HG03439 (cell line): Measurements from ENCODE around the gene ENOSF1.
"Not testable (repeated sequence)": the region's sequence is repeated elsewhere in the genome, so short reads cannot be mapped to it uniquely, and the experiment has no call there.

Experiments
- ATAC-seq: cut with Tn5 transposase; IDR thresholded peaks from one replicate; pipeline ENCODE4 v1.9.1; 2021; ENCODE audit warnings: mild to moderate bottlenecking, moderate library complexity; ENCODE audit not compliant: unreplicated experiment

The ENOSF1 gene

GRCh38 chr18:712401-713134 lies at the start of gene ENOSF1:
Gene ENOSF1 (minus strand): TSS chr18:712630. CDS start chr18:712587, 43 bp downstream.
- ATAC-seq, result peak; percentile 78

GRCh38 chr18:759864-760263 lies 47.4 kb upstream of the ENOSF1 start:
- ATAC-seq, result not testable (repeated sequence)

DNA sequence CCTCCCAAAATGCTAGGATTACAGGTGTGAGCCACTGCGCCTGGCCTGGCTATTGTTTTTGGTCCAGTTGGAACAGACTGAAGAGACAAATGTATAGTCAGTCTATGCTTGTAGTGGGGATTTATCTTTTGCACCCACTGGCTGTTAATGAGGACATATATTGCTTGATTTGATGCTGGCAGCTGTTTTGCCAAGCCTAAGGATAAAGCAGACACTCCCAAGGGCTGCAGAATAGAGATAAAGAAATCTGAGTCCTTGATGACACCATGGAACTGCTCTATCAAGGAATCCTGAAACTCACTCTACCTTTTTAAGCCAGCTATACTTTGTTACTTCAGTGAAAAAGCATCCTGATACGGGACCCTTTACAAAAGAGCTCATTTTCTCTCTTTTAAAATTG lies 43.1 kb upstream of the ENOSF1 start:
- no peak for ATAC-seq

DNA sequence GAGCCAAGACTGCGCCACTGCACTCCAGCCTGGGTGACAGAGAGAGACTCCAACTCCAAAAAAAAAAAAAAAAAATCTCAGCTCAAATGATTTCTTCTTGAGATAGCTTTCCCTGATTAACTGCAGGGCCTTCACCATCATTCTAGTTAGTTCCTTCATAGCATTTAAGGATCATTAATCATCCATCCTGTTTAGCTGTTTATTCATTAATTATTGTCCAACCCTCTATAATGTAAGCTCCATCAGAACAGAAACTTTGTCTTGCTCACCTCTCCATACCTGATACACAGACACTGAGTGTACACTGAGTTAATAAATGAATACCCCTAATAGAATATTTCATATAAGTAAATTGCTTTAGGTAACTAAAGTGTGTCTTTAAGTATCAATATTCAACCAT lies 42.2 kb upstream of the ENOSF1 start:
- no peak for ATAC-seq

DNA sequence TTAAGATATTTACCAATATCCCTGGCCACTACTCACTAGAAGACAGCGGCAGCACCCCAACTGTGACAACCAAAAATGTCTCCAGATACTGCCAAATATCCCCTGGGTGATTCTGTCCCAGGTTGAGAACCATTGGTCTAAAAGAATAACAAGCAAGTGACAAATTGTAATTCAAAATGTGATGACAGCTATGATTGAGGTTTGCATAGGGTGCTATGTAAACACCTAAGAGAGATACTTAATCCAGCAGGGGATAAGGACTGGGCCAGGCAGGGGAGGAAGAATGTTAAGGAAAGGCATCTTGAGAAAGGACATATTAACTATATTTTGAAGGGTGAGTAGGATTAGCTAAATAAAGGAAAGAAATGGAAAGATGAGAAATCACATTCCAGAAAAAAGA lies 38.0 kb upstream of the ENOSF1 start:
- ATAC-seq, result no peak

DNA sequence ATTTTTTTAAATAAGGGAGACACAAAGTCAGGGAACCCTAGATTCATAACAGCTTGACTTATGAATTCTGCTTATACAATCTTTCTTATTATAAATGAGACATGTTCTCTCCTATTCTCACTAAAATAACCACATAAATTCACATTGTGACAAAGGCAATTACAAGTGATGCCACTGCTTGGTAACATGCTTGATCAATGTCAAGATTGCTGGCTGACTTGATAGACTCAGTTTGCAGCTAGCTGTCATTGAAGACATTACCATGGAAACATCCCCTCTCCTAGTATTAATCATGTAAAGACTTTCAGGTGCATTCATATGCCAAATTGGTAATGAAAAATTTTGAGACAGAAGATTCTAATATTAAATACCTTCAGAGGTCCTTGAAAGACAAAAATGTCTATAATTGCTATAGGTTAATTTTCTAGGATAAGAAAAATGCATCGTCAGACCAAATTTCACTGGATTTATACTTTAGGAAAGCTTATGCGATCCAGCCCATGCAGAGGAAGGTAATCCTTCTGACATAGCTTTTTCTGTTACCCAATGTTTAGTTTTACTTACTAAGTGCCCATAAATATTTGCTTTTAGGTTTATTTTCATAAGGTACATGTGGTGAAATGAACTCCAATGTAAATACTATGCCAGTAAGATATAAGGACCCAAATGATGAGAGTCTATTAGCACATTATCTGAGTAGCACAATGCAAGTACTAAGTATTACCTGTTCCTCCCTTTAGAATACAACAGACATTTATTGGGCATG lies 32.6 kb upstream of the ENOSF1 start:
- ATAC-seq, result no peak

DNA sequence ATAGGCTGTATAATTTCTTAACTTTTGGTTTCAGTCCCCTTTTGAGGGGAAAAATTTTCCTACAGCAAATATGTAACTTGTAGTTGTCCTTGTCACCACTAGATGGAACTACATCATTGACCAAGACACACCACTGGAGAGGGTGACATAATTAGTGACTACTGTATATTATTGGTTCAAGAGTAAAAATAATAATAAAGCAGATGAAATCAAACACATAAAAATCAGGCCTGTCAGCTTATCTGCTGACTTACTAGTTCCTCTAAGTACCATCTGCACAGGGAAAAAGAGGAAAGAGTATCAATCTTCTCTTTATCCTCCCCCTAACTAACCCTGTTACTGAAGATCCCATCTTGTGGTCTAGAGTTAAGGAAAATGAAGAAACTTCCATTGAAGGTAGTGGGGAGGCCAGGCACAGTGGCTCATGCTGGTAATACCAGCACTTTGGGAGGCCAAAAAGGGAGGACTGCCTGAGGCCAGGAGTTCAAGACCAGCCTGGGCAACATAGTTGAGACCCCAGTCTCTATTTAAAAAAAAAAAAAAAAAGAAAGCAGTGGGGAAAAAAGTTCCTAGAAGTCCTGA lies 29.6 kb upstream of the ENOSF1 start:
- peak; percentile 69 for ATAC-seq

- ATAC-seq, result no peak
Measured at GRCh38 chr18:732371-732770, 19.9 kb upstream of the ENOSF1 start.

DNA sequence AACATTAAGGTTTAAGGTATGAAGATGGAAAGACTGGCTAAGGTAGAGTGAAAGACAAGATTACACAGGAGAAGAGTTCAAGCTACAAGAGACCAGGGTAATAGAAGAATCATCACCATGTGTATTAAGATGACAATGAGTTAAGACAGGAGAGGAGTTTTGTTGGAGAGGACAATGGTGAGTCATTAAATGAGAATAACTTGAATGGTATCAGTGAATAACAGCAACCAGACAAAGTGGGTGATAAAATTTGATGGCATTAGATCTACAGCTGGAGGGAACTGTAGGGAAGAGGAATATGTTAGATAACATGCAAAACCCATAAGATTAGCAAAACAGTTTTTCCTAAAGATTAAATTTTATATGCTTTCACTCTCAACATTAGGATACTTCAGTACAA lies 18.8 kb upstream of the ENOSF1 start:
- no peak for ATAC-seq

DNA sequence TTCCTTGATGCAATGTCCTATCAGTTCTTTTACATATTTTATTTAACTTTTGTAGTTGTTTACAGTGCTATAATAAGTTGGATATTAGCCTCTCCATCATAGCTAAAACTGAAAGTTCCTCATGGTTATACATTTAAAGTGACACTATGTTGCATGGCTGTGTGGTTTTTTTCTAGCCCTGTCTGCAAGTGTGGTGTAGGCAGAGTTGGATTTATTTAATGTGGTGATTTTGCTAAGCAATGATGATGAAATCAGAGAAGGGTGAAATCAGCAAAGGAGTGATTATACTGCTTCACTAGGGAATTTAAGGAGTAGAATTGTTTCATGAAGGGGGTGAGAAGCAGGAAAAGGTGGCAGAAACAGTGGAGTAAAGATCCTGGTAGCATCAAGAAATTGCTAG lies 18.3 kb upstream of the ENOSF1 start:
- ATAC-seq, result no peak

- not testable (repeated sequence) for ATAC-seq
Measured at GRCh38 chr18:730120-730519, 17.7 kb upstream of the ENOSF1 start.

- ATAC-seq, result no peak
Measured at GRCh38 chr18:725646-726045, 13.2 kb upstream of the ENOSF1 start.

DNA sequence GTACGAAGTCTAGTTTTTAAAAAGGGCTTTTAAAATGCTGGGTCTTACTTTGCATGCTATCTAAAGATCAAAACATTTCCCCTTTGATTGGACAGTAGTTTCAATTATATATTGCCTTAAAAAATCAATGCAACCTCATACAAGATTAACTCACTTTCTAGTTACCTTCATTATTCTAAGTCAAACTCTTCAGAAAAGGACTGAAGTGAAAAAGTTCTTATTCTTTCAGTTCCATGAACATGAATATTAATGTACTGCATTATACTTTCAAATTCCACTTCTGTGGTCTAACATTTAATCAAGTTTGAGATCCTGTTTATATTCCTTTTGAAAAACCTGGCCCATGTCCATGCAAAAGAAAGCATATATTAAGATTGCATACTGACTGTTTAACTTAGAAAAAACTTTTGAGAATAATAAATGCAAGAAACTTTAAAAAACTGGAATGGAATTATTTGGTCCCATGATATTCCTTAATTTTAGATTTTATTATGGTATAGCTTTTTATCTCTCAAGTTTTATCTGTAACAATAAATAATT lies 11.2 kb upstream of the ENOSF1 start:
- no peak for ATAC-seq

DNA sequence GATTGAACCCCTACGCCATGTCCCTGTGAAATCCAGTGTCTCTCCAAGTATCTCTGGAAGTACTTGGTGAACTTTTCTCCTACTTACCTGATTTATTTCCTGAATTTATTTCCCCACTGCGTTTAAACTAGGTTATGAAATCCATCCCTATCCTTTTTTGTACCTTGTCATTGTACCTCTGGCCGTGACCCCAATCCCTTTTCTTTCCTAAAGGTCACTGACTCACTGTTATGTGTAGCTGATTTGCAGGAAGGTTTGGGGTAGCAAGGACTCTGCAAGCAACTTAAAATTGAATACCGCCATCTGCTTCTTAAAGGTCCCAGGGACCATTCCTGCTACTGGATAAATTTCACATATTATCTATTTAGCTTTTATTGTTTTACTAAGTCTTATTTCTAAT lies 4.6 kb upstream of the ENOSF1 start:
- ATAC-seq, result no peak

DNA sequence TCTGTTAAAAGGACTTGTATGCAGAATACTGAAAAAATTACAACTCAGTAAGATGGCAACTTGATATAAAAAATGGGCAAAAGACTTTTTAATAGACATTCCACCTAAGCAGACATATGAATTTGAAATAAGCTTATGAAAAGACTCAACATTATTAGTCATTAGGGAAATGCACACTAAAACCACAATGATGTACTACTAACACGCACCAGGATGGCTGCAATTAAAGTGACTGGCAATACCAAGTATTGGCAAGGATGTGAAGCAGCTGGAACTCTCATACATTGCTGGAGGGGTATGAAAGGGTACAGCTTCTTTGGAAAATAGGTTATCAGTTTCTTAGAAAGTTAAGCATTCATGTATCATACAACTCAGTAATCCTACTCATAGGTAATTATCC lies 3.2 kb upstream of the ENOSF1 start:
- ATAC-seq, result no peak

DNA sequence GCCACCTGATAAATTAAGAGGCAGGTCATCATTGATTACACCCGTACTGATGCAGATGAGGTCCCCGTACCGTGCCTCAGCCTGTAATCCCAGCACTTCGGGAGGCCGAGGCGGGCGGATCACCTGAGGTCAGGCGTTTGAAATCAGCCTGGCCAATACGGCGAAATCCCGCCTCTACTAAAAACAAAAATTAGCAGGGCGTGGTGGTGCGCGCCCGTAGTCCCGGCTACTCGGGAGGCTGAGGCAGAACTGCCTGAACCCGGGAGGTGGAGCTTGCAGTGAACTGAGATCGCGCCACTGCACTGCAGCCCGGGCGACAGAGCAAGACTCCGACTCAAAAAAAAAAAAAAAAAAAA lies 683 bp upstream of the ENOSF1 start:
- no peak for ATAC-seq

- peak; percentile 73 for ATAC-seq
Measured at GRCh38 chr18:711657-712400, 601 bp downstream of the ENOSF1 start.

- no peak for ATAC-seq
Measured at GRCh38 chr18:711310-711656, 1.1 kb downstream of the ENOSF1 start.

GRCh38 chr18:710418-711300 lies 1.8 kb downstream of the ENOSF1 start:
- no peak for ATAC-seq

DNA sequence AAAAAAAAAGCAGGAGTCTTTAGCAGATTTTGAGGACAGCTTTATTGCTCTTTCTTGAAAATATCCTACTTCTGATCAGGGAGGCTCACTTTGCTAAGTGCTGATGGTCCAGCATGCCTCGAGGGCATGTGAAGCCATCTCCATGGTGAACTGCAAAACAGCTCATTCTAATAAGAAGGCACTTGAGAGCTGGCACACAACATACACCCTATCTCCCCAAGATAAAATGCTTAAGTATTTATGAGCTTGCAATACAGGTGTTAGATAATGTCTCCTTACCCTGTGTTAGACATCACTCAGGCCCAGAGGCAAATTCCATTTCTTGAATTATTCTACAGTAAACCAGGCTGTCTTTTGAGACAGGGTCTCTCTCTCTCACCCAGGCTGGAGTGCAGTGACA lies 2.7 kb downstream of the ENOSF1 start:
- no peak for ATAC-seq
